Mucosa of descending colon (tissue), 3 donors: ENCODE measurements around the gene LRRN3. TPM values are rescaled to one million over a fixed set of nuclear protein-coding genes. Genes with fewer than 3 reads are reported as not detected.

Experiments
- ATAC-seq: fragments of 200-7000 bp; cut with Tn5 transposase; one replicate; pipeline ENCODE4 v1.9.1; 2020; ENCODE audit warnings: mild to moderate bottlenecking, moderate library complexity
- DNase-seq, 3 donors: peaks; one replicate each; pipeline ENCODE4 v3.0.0-alpha.2; 2020
- H3K36me3 ChIP-seq: fragments of 200-600 bp; one replicate; pipeline ENCODE4 v1.8.0; 2021; ENCODE audit warnings: low read depth, mild to moderate bottlenecking
- H3K4me1 ChIP-seq: fragments of 200-600 bp; one replicate; pipeline ENCODE4 v1.8.0; 2021; ENCODE audit warnings: low read depth, mild to moderate bottlenecking
- H3K4me3 ChIP-seq: fragments of 200-600 bp; one replicate; pipeline ENCODE4 v1.8.0; 2021; ENCODE audit warnings: mild to moderate bottlenecking
- H3K9me3 ChIP-seq: fragments of 200-600 bp; one replicate; pipeline ENCODE4 v1.8.0; 2021; ENCODE audit warnings: mild to moderate bottlenecking
- CTCF ChIP-seq: fragments of 200-600 bp; IDR thresholded peaks from one replicate; pipeline ENCODE4 v1.8.0; 2022; ENCODE audit warnings: antibody characterized with exemption, mild to moderate bottlenecking
- intact Hi-C, 2 donors: fragments of 100-400 bp; cut with DNase I in 1 of 2; cut with micrococcal nuclease in 1 of 2; formaldehyde crosslinking; loops; one replicate each; pipeline versions ENCODE4 v1.11.0 to v1.11.1; 2022; cut with DNase I, micrococcal nuclease
- total RNA-seq, 3 donors: library from RNA; stranded (reverse); fragmentation: NEBNext Ultra II Directional in 2 of 3; extraction: Animal tissue kit (Norgen Biotek cat#: 25700) in 2 of 3; gene quantifications; one replicate each; pipeline versions ENCODE4 v1.2.1 to v1.2.4, GENCODE V29; 2021 to 2023
- donor health status: DM: no; HTN: no; CAD: no; lungs with moderate emphysema.
- donor health status: DM: no; HTN: no; CAD: no.
- donor health status: DM: no; HTN: yes; CAD: no.

The LRRN3 gene
- total RNA-seq, 3 donors from 2014 or later = 0.29 to 0.80 (median 0.73) TPM

GRCh38 chr7:111057066-111057465 lies 33.9 kb upstream of the LRRN3 start:
- Histone ChIP-seq H3K9me3 (no peaks in the 10 kb centered on the region), H3K4me1 (no peaks in the 10 kb centered on the region), H3K36me3 (no peaks in the 10 kb centered on the region), H3K4me3 (no peak overlapping the region)
- DNase-seq (no peak), ATAC-seq (no peak)
- no peak for TF ChIP-seq CTCF
- intact Hi-C loops = no loop called here

DNA sequence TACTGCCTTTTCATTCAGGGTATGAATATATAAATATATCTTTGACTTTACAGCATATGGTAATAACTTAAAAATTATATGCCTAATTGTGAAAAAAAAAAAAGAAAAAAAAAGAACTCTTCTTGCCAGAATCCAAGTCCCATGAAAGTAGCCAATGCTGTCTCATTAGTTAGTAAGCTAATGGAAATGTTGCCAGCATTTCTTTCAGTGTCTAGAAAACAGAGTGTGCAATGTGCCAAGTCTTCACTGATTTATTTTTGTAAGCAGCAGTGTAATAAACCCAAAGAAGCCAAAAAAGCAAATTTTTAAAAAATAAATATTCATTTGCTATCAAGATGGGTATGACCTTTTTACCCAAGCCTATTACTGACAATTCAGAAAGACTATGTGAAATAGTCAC lies 31.1 kb upstream of the LRRN3 start:
- Histone ChIP-seq H3K36me3 (no peaks in the 10 kb centered on the region), H3K4me1 (no peaks in the 10 kb centered on the region), H3K9me3 (peaks cover 15% of the 10 kb centered on the region), H3K4me3 (no peak overlapping the region)
- TF ChIP-seq CTCF = no peak
- intact Hi-C loops = no loop called here
- no peak for ATAC-seq
- no peak for DNase-seq

- DNase-seq = no peak
- intact Hi-C loops = no loop called here
- Histone ChIP-seq H3K9me3 (peaks cover 15% of the 10 kb centered on the region), H3K4me1 (no peaks in the 10 kb centered on the region), H3K36me3 (no peaks in the 10 kb centered on the region), H3K4me3 (no peak overlapping the region)
- no peak for ATAC-seq
- TF ChIP-seq CTCF = no peak
Observed at GRCh38 chr7:111063166-111063565, 27.8 kb upstream of the LRRN3 start.

DNA sequence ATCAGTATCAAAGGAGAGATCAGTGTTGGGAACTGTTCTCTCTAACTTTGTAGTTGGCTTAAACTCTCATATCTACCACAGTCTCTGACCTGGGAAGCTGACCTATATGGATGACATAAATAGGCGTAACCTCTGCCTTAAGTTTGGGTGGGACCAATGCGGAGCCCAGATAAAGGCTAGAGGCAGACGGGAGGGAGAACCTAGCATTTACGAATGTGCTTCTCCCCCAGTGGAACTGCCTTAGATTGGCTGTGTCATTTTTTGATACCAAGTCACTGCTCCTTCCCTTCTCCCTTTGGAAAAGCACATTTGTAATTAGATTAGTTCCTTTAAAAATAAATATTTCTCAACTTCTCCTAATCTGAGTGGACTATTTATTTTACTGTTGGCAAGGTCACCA lies 23.7 kb upstream of the LRRN3 start:
- intact Hi-C loops = no loop called here

DNA sequence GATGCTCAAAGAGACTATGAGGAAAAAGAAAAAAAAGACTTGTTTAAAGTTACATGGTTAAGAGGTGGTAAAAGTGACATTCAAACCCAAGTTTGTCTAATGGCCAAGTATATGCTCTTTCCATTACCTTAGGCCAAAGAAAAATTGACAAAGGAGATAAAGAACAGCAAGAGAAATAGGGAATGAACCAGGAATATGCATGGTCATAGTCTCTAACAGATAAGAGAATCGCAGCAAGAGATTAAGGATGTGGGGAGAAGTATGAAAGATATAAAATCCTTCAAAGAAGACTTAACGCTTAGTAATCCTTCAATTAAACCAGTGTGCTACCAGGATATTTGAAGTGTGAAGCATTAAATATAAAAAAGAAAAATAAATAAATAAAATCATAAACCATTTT lies 23.2 kb upstream of the LRRN3 start:
- intact Hi-C loops = no loop called here
- DNase-seq (no peak), ATAC-seq (no peak)
- Histone ChIP-seq H3K9me3 (peaks cover 11% of the 10 kb centered on the region), H3K4me1 (no peaks in the 10 kb centered on the region), H3K36me3 (no peaks in the 10 kb centered on the region), H3K4me3 (no peak overlapping the region)
- TF ChIP-seq CTCF = no peak

More for the DNA sequence above, 23.7 kb upstream of the LRRN3 start:
- H3K9me3 ChIP-seq = peaks cover 15% of the 10 kb centered on the region
- H3K36me3 ChIP-seq = no peaks in the 10 kb centered on the region
- no peak for ATAC-seq
- no peak for TF ChIP-seq CTCF
- no peak for DNase-seq
- no peaks in the 10 kb centered on the region for H3K4me1 ChIP-seq
- H3K4me3 ChIP-seq = no peak overlapping the region

GRCh38 chr7:111068618-111069017 lies 22.3 kb upstream of the LRRN3 start:
- no peak overlapping the region for H3K4me3 ChIP-seq
- H3K36me3 ChIP-seq = no peaks in the 10 kb centered on the region
- DNase-seq (no peak), ATAC-seq (no peak)
- no peaks in the 10 kb centered on the region for H3K4me1 ChIP-seq
- H3K9me3 ChIP-seq = peaks cover 3% of the 10 kb centered on the region
- intact Hi-C loops = no loop called here
- TF ChIP-seq CTCF = no peak
